HL-60/S4 treated with phorbol 12-myristate 13-acetate at 8.2 ng/mL for 4 days and 3 days (cell line): ENCODE data around the gene SSUH2.
"Not testable (repeated sequence)": the region's sequence is repeated elsewhere in the genome, so short reads cannot be mapped to it uniquely, and the experiment has no call there.

Source experiments
- in situ Hi-C: fragments of 300-500 bp; cut with MboI; formaldehyde crosslinking; loops from 2 replicates; pipeline ENCODE4 v1.15.0; 2022; ENCODE audit warnings: low sequenced_read_pairs

The SSUH2 gene

DNA sequence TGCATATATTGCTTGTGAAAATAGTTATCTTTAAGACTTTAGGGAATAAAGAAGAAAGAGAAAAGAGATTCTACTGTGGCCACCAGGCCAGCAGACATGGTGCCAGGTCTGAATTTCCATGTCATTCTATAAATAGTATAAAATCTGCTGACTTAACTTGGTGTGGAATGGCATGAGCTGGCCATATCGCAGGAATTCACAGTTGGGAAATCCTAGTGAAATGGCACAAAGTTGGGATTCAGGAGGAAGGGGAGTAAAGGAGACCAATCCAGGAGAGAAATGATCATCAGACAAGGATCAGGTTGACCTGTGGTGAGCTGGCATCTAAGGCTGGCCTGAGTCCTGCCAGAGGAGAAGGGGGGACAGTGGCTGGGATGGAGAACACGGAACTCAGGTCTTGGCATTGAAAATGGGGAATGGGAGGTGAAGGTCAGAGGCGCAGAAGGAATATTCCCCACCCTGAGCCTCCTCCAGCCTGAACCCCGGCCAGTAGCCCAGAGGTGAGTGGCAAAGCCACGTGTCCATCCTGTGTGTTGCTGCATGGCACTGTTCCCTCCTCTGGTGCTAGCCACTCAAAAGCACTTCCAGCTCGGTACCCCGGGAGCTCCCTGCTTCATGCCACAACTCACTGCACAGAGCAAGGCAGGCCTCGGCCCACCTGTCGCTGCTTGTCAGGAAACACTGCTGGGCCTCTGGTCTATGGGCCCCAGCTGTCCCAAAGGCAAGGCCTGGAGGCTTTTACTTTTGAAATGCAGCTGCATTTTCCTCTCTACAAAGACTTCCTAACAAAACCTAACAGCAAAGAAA, 51.4 kb downstream of the SSUH2 start:
- in situ Hi-C loops, result no loop called here

DNA sequence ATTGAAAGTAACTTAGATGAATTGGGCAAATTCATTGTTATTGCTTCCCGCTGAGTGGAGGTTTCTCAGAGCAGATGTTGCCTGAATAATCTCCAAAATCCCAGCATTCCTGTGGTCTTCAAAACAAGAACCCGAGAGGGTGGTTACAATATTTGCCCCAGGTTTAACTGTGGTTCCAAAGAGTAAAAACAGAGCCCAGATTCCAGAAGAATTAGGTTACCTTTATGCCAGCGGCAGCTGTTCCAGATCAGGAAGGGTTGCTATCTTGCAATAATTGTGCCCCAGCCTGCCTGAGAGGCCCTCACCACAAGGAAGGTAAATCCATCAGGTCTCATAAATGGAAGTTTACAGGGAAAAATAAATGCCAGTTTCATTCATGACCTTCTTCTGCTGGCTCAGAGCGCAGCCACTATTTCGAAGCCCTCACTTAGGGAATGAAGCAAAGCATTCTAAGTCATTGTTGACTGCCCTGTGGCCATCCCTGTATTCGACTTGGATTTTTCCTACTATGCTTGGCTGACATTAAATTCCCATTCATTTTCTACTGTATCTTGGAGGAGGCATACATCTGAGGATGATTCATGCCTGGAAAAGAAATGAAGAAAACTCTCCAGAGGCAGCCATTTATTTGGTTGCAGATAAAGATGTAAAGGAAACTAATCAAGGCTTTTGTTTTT, 54.6 kb downstream of the SSUH2 start:
- in situ Hi-C loops, result no loop called here

DNA sequence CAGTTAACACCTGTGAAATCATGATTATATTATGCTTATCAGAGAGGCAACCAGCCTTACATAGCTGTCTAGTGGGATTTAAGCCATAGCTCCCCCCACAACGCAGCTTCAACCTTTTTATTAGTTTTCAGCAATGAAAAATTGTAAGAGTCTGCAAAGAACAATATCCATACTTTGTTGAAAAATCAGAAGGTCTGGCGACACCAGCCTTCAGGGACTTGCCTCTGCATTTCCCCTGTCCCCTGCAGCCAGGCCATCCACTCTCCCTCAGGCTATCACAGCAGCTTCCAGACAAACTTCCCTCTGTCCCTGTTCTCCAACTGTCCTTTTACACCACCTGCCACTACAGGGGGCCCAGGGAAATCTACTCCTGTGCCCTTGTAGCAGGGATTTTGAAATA, 59.9 kb downstream of the SSUH2 start:
- in situ Hi-C loops, result no loop called here

DNA sequence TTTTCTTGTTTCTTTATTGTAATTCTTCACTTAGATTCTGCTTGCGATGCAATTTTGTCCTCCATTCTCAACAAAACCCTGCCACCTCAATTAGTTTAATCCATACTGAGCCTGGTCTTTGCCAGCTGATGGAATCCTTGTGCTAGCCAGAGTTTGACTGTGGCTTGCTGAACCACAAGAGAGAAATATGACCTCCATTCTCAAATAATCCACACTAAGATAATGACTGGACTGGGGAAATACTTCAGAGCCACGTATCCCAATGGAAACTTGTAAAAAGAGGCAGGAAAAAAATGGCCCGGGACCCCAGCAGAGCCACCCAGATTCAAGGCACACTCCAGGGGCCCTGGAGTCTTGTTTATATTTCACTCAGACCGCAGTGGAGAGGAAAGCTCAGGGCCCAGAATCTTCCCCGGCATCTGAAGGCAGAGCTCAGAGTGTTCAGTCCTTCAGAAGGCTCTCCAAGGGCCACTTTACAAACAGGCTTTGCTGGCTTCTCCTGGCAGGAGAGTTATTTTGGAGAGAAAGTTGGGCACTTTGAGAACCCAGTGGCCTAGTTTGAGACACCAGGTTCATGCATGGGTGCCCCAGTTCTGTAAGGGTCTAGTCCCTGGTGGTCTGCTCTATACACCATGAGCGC, 62.7 kb downstream of the SSUH2 start:
- in situ Hi-C loops, result no loop called here

DNA sequence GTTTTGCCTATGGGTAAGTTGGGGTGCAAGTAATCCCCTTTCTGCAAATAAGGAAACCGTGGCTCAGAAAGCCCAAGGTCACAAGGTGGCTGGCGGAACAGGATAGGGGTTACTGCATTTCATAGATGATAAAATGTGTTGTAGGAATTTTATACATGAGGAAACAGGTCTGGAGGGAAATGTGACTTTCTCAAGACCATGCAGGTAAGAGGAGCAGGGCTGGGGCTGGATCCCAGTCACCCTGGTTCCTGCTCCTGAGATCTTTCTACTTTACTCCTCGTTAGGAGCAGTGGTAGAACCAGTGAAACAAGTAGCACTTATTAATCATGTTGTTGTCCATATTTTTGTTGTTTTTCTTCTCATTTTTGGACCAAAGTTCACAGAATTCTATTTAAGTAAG, 63.2 kb downstream of the SSUH2 start:
- in situ Hi-C loops, result no loop called here

DNA sequence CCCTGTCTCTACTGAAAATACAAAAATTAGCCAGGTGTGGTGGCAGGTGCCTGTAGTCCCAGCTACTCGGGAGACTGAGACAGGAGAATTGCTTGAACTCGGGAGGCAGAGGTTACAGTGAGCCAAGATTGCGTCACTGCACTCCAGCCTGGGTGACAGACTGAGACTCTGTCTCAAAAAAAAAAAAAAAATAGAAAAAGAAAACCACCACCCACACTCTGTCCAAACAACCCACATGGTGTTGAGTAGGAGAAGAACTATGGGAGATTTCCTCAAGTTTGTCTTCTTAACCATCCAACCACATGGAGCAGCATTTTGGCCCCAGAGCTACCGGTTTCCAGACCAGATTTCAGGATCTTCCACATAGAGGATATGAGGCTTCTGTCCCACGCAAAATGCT, 64.2 kb downstream of the SSUH2 start:
- in situ Hi-C loops, result not testable (repeated sequence)

DNA sequence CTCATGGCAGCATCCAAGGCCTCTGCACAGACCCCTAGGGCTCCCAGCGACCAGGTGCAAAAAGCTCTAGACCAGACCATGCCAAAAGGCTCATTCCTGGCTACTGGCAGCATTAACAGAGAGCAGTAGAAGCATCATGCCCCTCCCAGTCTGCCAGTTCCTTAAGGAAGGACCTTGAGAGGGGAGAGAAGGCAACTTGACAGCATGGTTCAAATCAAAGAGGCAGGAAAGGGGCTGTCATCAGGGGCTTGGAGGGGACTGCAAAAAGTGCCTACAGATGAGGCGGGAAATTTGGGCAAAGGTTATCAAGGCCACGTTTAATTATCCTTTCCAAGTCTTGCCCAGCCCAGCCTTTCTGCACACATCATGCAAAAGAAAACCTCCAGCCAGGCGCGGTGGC, 64.7 kb downstream of the SSUH2 start:
- in situ Hi-C loops, result no loop called here

DNA sequence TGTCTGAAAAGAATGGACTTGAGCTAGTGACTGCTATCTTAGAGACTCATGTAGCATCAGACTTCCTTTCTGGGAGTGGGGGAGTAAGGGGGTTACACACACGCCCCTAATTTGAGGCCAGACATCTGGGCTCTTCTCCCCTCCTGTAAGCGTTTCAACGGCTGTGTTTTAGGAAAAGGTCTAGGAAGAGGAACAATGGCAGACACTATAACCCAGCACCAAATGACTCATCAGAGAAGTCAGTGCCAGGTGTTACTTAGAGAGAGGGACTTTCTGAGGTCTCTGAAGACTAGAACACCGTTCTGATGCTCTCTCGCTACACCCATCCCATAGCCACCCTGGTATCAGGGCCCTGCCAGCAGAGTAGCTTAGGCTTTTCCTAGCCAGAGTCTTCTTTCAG, 65.5 kb downstream of the SSUH2 start:
- in situ Hi-C loops, result no loop called here

DNA sequence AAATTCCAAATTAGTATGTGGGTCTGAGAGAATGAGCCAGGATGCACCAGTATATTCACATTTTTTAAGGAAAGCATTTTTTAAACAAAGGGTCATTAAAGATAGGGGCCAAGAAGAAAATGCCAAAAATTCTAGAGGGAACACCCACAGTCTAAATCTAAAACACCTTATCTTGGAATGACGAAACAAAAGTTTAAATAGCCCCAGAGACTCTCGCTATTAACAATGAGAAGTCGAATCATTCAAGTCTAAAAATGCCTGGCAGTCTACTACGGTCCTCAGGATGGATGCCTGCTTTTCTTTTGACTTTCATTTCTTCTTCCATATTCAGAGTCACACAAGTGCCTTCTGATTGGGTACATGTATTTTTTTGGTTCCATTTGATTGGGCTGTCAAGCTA, 66.3 kb downstream of the SSUH2 start:
- in situ Hi-C loops, result no loop called here

DNA sequence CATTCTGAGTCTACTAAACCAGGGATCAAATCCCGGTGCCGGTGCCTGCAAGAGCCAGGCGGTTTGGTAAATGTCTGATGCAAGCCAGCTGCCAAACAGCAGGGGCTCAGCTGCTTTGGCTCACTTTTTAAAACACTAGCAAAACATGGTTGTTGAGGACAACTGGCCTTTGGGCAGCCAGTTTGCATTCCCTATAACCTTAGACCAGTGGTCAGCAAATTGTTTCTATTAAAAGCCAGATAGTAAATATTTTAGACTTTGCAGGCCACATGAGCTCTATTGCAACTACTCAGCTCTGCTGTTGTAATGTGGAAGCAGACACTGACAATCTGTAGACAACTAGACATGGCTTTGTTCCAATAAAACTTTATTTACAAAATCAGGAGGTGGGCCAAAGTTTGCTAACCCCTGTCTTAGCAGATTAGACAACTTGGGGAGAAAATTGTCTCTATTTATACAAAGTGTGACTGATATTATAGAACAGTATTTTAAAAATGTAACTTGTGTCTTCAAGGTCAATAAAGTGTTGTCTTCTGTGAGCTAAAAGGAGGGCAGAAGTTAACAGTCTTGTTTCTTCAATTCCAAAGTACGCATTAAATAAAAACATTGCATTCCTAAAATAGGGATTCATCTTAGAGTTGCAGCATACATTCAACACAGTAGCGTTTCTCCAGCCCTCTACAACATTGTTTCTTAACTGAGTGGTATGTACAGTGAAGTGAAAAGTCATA, 67.6 kb downstream of the SSUH2 start:
- in situ Hi-C loops, result no loop called here

DNA sequence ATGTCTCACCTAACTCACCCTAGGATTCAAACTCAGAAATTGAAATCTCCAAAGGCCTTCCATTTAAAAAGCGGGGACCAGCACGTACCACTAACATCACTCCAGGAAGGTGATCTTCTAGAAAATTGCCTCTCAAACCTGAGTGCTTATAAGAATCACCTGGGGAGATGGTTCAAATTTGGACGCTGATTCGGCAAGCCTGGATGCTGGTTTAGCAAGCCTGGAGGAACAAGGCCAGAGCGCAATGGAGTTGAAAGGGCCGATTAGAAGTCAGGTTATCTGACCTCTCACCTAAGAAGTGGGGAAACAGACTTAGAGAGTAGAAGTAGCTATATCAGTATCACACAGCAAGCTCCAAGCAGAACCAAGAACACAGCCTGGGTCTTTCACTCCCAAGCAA, 68.2 kb downstream of the SSUH2 start:
- in situ Hi-C loops, result no loop called here

DNA sequence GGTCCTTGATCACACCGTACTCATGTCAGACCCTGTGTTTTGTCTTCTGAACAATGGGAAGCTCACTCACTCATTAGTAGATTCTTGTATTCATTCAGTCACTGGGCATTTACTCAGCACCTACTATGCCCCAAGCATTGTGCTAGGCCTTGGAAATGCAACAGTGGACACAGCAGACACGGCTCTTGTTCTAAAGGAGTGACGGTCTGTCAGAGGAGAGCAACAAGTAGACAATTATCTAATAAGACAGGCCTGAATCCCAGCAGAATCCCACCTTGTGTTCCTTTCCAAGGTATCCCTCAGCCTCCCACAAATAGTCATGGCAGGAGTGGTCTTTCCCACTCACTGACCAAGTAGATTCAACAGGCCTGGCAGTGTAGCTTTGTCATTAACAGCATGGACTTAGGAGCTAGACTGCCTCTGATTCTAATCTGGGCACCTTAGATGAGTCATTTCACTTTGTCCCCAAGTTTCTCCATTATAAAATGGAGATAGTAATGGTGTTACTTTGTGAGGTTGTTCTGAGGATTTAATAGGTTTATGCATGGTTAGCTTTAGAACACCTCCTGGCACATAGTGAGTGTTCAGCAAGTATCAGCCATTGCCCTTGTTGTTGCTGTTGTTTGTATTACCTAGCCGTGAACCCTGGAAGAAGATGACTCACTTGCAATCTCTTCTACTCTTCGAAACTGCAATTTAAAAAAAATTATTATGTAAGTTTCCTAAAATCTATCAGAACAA, 69.1 kb downstream of the SSUH2 start:
- in situ Hi-C loops, result no loop called here

DNA sequence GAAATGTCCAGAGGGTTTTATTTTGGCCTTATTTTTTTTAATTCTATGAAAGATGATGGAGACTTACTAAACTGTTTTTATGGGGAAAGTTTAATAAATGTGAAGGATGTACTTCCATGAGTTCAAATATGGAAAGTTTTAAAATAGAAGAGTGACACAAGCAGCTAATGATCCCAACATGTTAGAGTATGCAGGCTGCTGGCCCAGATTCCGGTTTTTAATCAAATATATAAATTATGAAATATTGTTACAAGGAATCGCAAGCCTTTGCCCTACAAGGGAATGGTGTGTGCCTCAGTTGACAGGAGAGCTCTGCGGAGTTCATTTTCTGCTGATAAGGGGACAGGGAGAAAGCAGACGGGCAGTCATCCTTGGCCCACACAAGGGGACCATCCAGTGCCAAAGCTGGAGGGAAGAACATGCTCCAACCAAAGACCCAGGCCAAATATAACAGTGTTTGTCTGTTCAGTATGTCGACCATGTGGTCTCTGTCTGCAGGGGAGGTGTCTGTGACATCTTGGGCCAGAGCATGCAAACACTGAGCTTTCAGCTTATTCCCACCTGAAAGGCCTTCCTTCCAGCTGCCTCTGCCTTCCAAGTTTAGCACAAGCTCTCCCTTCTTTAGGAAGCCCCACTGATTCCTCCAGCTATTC, 69.8 kb downstream of the SSUH2 start:
- in situ Hi-C loops, result no loop called here

DNA sequence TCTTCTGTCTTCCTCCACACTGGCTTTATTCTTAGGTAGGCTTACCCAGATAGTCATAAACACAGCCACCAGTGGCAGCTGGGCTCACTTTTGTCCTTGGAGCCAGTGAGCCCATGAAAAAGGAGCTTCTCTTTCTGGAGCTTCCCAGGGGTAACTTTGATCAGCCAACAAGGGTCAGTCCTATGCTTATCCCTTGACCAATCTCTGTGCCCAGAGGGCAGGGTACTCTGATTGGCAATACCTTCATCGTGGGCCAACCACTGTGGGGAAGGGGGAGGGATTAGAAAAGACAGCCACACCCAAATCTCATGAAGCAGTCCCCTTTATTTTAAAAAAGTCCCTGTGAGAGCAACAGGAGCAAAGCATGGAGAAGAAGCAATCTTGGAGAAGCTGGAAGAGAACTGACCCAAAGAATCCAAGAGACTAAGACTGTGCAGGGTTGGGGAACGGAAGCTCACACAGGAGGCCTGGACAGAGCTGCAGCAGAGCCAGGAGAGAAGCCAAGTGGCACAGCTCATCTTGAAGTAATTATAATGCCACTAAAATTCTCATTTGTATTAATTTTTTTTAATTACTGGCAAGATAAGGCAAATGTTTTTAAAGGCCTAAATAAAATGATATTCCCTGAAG, 70.4 kb downstream of the SSUH2 start:
- in situ Hi-C loops, result no loop called here

DNA sequence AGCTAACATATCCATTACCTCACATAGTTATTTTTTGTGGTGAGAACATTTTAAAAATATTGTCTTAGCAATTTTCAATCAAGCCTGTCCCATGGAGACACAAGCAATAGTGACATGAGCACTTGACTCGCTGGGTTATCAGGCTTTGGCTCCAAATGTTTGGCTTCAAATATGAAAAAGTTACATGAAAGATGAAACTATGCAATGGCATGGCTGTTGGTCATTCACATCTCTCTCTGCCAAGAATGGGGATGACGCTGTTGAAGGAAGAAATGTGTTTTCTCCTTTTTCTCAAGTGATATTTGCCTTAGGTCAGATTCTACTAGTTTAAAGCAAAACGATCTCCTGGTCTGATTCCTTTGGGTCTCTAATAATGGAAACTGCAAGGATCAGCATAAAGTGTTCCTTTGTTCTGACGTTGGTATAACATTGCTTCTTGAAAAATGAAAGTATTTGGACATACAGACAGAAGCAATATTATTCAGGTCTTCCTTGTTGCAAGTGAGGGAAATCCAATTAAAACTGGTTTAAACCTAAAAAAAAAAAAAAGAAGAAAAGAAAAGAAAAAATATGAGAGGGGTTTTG, 71.2 kb downstream of the SSUH2 start:
- in situ Hi-C loops, result no loop called here

DNA sequence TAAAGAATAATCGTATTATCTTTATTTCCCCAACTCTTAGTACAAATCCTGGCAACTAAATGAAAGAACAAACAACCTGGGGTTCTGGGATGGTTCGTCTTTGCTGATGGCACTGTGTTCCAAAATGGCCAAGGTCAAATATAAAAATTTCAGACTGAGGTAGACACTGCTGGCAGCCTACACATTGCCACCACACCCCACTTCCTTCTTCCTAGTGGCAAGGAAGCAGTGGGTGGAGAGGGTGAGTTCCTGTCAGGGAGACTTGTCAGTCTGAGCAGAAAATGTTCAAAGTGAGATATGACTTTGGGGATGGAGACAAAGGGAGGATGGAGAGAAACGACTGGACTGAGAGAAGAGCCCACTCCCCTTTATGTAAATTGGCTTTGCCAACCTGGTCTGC, 73.3 kb downstream of the SSUH2 start:
- in situ Hi-C loops, result no loop called here
